ENCODE measurements around the gene ADH1A.

GRCh38 chr4:99329876-99330275, 39.1 kb upstream of the ADH1A start:
- TF ChIP-seq SRF (IDR thresholded peaks at IDR 0.05; ENCODE audit: low read depth) (no peak), REST (IDR thresholded peaks at IDR 0.05; ENCODE audit: low read depth) (no peak)

All from HCT116 (cell line).